ENCODE measurements around the gene LARP4. TPM values are rescaled to one million over a fixed set of nuclear protein-coding genes. Genes with fewer than 3 reads are reported as not detected.
A peak's percentile ranks its signal among the peaks of the same experiment; 100 is the strongest.

The LARP4 gene
- total and polyA plus RNA-seq, 2 donors (not counting 3 experiments of a cell fraction or from before 2014, with no cell fraction given), result 8.9 to 69.6 TPM

DNA sequence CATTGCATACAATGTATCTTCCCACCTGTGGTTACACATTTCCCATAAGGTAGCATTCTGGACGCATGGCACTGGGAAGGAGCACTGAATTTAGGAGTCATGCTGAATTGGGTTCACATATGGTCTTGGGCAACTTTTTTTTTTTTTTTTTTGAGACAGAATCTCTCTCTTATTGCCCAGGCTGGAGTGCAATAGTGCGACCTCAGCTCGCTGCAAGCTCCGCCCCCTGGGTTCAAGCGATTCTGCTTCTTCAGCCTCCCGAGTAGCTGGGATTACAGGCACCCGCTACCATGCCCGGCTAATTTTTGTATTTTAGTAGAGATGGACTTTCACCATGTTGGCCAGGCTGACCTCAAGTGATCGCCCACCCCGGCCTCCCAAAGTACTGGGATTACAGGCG lies 117.4 kb downstream of the LARP4 start:
- BruUV-seq (replicated peaks), result no TSS peak
- intact Hi-C loops (cut with micrococcal nuclease), result no loop called here
- dilution Hi-C loops (cut with MboI; ENCODE audit: extremely low pct_ligation_motif_present, low sequenced_read_pairs), result no loop called here
- Histone ChIP-seq H4K20me1 (replicated peaks; ENCODE audit: control insufficient read depth, extremely low read depth, insufficient read depth, low read length) (no peaks in the 10 kb centered on the region), H3K27ac (ENCODE audit: insufficient read depth, low read depth, low read length) (peak overlapping the region; percentile 92), H2AFZ (ENCODE audit: low read depth, low read length) (no peak overlapping the region), H3K4me3 (replicated peaks in 1 of 3; ENCODE audit: insufficient read depth in 1 of 3, low read depth in 1 of 3, low read length in 3 of 3) (no peak overlapping the region), H3K36me3 (ENCODE audit: control insufficient read depth in 2 of 2, extremely low read depth in 1 of 2, insufficient read depth in 2 of 2, low read length in 2 of 2) (no peaks in the 10 kb centered on the region), H3K9me3 (replicated peaks; ENCODE audit: control insufficient read depth, insufficient read depth, low read length) (no peaks in the 10 kb centered on the region), H3K79me2 (ENCODE audit: control insufficient read depth, insufficient read depth, low read length) (peaks cover 58% of the 10 kb centered on the region), H3K4me2 (ENCODE audit: insufficient read depth, low read length) (peak overlapping the region; percentile 80), H3K9me1 (replicated peaks; ENCODE audit: control insufficient read depth, extremely low read depth, insufficient read depth, low read length) (no peaks in the 10 kb centered on the region), H3K9ac (replicated peaks; ENCODE audit: extremely low read depth, insufficient read depth, low read length) (peak overlapping the region; percentile 49), H3K27me3 (ENCODE audit: control insufficient read depth in 2 of 2, insufficient read depth in 2 of 2, low read length in 2 of 2) (no peaks in the 10 kb centered on the region), H3K4me1 (ENCODE audit: control insufficient read depth, extremely low read depth, insufficient read depth, low read length) (peaks cover 12% of the 10 kb centered on the region)
- POLR2A ChIA-PET, result interaction anchor here (0.6 kb wide), 1 partner anchor 675 kb away, joined by 3 read pairs; no protein-coding TSS in a partner anchor
- FAIRE-seq (no peak), DNase-seq (ENCODE audit: low read depth, low spot score) (no peak)
- CTCF ChIA-PET, result interaction anchor here (0.6 to 2.0 kb wide), 9 partner anchors 11 to 469 kb away, joined by 3 to 13 read pairs (median 3); no protein-coding TSS in a partner anchor
- TF ChIP-seq MYC (IDR thresholded peaks at IDR 0.05; ENCODE audit: low read depth, low read length), result no peak
- peak; percentile 1 for TF ChIP-seq FOS (IDR thresholded peaks at IDR 0.05; ENCODE audit: borderline replicate concordance, insufficient read depth, low read length)

- BruUV-seq (replicated peaks), result no TSS peak
- peaks cover 12% of the 10 kb centered on the region for H3K4me1 ChIP-seq (ENCODE audit: control insufficient read depth, extremely low read depth, insufficient read depth, low read length)
- ChIA-PET CTCF (interaction anchor here (2.0 to 2.3 kb wide), 1 partner anchor 119 kb away, joined by 10 to 13 read pairs; no protein-coding TSS in a partner anchor), POLR2A (no interaction called here)
- no peak overlapping the region for H2AFZ ChIP-seq (ENCODE audit: low read depth, low read length)
- intact Hi-C loops (cut with micrococcal nuclease) (no loop called here), dilution Hi-C loops (cut with MboI; ENCODE audit: extremely low pct_ligation_motif_present, low sequenced_read_pairs) (no loop called here)
- no peak overlapping the region for H3K9ac ChIP-seq (replicated peaks; ENCODE audit: extremely low read depth, insufficient read depth, low read length)
- FAIRE-seq (no peak), DNase-seq (ENCODE audit: low read depth, low spot score) (no peak)
- H3K79me2 ChIP-seq (ENCODE audit: control insufficient read depth, insufficient read depth, low read length), result peaks cover 51% of the 10 kb centered on the region
- no peak overlapping the region for H3K4me3 ChIP-seq (replicated peaks in 1 of 3; ENCODE audit: insufficient read depth in 1 of 3, low read depth in 1 of 3, low read length in 3 of 3)
- H3K4me2 ChIP-seq (ENCODE audit: insufficient read depth, low read length), result no peak overlapping the region
- H3K36me3 ChIP-seq (ENCODE audit: control insufficient read depth in 2 of 2, extremely low read depth in 1 of 2, insufficient read depth in 2 of 2, low read length in 2 of 2), result no peaks in the 10 kb centered on the region
- no peak overlapping the region for H3K27ac ChIP-seq (ENCODE audit: insufficient read depth, low read depth, low read length)
- no peaks in the 10 kb centered on the region for H3K9me3 ChIP-seq (replicated peaks; ENCODE audit: control insufficient read depth, insufficient read depth, low read length)
- no peaks in the 10 kb centered on the region for H4K20me1 ChIP-seq (replicated peaks; ENCODE audit: control insufficient read depth, extremely low read depth, insufficient read depth, low read length)
- H3K27me3 ChIP-seq (ENCODE audit: control insufficient read depth in 2 of 2, insufficient read depth in 2 of 2, low read length in 2 of 2), result no peaks in the 10 kb centered on the region
- TF ChIP-seq JUN (IDR thresholded peaks at IDR 0.05; ENCODE audit: borderline replicate concordance, insufficient read depth, insufficient read length, low read depth) (no peak), POLR2A (IDR thresholded peaks at IDR 0.05; ENCODE audit: low read depth, low read length) (no peak), FOS (IDR thresholded peaks at IDR 0.05; ENCODE audit: borderline replicate concordance, insufficient read depth, low read length) (no peak), MAX (IDR thresholded peaks at IDR 0.05; ENCODE audit: insufficient read depth, insufficient read length) (no peak)
- no peaks in the 10 kb centered on the region for H3K9me1 ChIP-seq (replicated peaks; ENCODE audit: control insufficient read depth, extremely low read depth, insufficient read depth, low read length)
Observed at GRCh38 chr12:50519353-50519752, 118.7 kb downstream of the LARP4 start.
